Keratinocyte (primary cell): ENCODE measurements around the gene USP49.

Experiments used
- EZH2 ChIP-seq: IDR thresholded peaks from one replicate; pipeline ENCODE4 v1.6.1; 2012; ENCODE audit warnings: inconsistent platforms, mild to moderate bottlenecking, low read length, moderate library complexity
- TF ChIP-seq, protein P1 (sequence below), 3 experiments: IDR thresholded peaks in 1 of 3; conservative IDR thresholded peaks in 1 of 3; optimal IDR thresholded peaks in 1 of 3; 2 replicates in 2 of 3; 3 replicates in 1 of 3; pipeline versions ENCODE3 to v1.5.1; 2011; ENCODE audit warnings: low read length in 3 of 3, mild to moderate bottlenecking in 3 of 3, moderate library complexity in 2 of 3, control low read depth in 1 of 3, inconsistent platforms in 1 of 3; ENCODE audit not compliant: insufficient read depth in 2 of 3; ENCODE audit errors: extremely low read depth in 1 of 3

DNA sequence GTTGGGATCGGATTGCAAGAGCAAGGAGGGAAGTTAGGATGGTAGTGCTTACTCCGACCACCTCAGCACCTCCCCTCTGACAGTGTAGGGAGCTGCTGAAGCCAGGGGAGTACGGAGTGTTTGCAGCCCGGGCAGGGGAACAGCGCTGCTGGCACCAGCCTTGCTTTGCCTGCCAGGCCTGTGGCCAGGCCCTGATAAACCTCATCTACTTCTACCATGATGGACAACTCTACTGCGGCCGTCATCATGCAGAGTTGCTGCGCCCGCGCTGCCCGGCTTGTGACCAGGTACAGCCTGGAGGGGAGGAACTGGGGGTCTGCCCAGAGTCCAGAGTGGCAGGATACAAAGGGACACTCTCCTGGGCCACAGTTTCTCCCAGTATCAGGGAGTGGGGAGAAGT lies 109.9 kb downstream of the USP49 start:
- TF ChIP-seq, protein P1, sequence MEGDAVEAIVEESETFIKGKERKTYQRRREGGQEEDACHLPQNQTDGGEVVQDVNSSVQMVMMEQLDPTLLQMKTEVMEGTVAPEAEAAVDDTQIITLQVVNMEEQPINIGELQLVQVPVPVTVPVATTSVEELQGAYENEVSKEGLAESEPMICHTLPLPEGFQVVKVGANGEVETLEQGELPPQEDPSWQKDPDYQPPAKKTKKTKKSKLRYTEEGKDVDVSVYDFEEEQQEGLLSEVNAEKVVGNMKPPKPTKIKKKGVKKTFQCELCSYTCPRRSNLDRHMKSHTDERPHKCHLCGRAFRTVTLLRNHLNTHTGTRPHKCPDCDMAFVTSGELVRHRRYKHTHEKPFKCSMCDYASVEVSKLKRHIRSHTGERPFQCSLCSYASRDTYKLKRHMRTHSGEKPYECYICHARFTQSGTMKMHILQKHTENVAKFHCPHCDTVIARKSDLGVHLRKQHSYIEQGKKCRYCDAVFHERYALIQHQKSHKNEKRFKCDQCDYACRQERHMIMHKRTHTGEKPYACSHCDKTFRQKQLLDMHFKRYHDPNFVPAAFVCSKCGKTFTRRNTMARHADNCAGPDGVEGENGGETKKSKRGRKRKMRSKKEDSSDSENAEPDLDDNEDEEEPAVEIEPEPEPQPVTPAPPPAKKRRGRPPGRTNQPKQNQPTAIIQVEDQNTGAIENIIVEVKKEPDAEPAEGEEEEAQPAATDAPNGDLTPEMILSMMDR (optimal IDR thresholded peaks at IDR 0.05 in 1 of 3, IDR thresholded peaks at IDR 0.05 in 1 of 3, conservative IDR thresholded peaks at IDR 0.05 in 1 of 3; ENCODE audit: extremely low read depth in 1 of 3, insufficient read depth in 2 of 3, low read length in 3 of 3): no peak
- no peak for TF ChIP-seq EZH2
